HG02642 (cell line): ENCODE results near the gene ARHGEF39.
"Not testable (repeated sequence)": the region's sequence is repeated elsewhere in the genome, so short reads cannot be mapped to it uniquely, and the experiment has no call there.

Experiments used
- ATAC-seq: cut with Tn5 transposase; IDR thresholded peaks from one replicate; pipeline ENCODE4 v1.9.1; 2021; ENCODE audit warnings: mild to moderate bottlenecking; ENCODE audit not compliant: unreplicated experiment, poor library complexity

Gene ARHGEF39

DNA sequence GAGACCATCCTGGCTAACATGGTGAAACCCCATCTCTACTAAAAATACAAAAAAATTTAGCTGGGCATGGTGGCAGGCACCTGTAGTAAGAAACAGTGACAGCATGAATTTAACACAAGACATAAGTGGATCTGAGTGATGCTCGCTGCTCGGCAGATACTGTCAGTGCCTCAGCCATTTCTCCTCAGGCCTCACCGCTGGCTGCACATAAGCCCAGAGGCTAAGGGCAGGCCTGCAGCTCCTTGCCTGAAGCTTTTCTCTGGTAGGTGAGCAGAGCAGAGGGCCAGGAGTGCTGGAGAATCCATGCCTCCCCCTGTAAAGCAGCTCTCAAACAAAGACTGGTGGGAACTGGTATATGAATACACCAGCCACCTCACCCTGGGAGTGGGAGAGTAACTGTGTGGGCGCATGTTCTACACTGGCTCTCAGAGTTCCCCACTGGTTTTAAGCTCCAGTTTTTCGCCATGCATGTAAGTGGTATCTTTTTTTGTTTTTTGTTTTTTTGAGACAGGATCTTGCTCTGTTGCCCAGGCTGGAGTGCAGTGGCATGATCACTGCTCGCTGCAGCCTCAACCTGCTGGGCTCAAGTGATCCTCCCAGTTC lies 36.5 kb downstream of the ARHGEF39 start:
- ATAC-seq: no peak

- no peak for ATAC-seq
Measured at GRCh38 chr9:35627575-35627974, 37.4 kb downstream of the ARHGEF39 start.

DNA sequence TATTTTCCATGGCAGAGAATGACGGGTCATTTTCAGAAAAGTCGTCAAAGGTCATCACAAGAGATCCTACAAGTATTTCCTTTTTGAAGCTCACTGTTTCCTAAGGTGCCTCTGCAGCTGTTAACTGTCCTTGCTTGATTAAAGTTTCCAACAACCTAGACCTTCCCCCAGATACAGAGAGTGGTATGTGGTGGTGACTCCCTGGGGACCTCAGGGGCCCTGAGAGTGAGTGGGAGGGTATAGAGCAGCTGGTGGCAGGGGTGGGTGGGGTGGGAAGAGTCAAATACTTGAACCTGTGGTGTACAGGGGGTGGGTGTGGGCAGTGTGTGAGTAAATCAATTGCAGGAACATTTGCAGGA lies 45.2 kb downstream of the ARHGEF39 start:
- ATAC-seq: peak; percentile 61

GRCh38 chr9:35618854-35619799 lies 45.9 kb downstream of the ARHGEF39 start:
- peak; percentile 44 for ATAC-seq

GRCh38 chr9:35618325-35618727 lies 46.7 kb downstream of the ARHGEF39 start, which contains the start of gene CD72:
Gene CD72, minus strand, starts transcription at chr9:35618413. Its CDS starts 110 bp downstream, at chr9:35618303.
- no peak for ATAC-seq

DNA sequence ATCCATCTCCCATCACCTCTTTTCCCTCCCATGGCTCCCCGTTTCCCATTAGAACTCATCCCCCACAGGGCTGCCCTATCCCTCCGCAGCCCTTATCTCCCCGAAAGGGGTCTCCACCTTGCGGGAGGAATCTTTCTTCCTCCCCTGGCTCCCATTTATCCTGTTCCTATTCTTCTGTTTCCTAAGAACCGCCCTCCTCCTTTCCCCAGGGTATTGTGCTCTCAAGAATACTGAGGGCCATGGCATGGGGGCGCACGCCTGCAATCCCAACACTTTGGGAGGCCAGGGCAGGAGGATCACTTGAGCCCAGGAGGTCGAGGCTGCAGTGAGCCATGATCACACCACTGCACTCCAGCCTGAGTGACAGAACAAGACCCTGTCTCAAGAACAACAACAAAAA lies 47.4 kb downstream of the ARHGEF39 start:
- ATAC-seq: no peak

DNA sequence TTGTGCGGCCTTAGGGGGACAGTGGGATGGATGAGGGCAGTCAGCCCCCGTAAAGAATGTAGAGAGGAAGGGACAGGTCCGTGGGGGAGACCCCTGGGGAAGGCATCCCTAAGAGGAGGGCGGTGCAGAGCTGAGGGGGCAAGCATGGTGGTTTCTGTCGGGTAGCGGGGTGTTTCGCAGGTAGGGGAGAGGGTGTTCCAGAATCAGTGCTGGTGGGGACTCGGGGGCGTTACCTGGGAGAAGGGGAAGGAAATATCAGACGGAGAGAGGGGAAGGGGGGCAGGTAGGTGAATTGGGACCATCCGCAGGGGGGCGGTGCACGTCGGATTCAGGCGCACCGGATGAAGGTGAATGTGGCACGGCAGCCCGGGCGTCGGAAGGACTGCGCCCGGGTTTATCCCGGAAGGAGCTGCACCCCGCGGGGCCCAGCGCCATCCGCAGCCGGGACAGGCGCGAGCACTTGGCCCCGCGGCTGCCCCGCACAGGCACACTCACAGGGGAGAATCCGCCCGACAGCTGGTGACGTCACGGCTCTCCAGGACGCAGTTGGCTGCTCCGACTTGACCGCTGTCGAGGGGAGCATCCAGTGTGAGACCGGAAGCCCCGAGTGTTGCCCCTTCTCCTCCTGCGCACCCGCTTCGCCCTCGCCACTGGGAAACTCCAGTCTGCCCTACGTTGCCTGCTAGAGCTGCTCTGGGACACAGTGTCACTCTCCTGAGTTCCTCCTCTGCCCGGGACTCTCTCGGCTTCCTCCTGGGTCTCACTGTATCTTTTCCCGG lies 48.1 kb downstream of the ARHGEF39 start:
- peak; percentile 37 for ATAC-seq

DNA sequence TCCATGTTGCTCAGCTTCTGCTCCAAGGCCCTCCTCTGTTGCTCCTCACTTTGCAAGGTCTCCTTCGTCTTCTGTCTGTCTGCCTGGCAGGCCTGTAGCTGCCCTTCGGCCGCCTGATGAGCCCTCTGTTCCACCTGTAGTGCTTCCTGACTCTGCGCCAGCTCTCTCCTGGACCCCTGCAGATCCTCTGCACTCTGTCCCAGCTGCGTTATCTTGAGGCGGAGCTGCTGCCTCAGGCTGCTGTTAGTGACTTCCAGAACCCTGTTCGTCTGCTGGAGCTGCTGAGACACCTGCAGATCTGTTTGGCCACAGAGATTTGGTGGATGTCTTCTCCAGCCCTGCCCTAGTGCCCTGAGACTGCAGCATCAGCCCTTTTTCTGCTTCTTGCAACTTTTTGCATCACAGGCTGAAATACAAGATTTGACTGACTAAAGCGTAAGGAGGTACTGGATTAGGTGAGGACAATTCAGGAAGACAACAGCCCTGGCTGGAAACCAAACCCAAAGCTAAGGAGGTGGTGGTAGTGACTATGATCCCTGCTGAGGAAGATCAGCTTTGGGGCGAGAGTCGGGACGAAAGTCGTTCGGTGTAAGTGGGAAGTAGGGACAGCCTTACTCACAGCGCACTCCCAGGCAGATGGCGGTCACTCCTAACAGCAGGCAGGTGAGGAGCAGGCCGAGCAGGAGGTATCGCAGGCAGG lies 48.9 kb downstream of the ARHGEF39 start:
- ATAC-seq: no peak

GRCh38 chr9:35612843-35613242 lies 52.2 kb downstream of the ARHGEF39 start:
- ATAC-seq: no peak

DNA sequence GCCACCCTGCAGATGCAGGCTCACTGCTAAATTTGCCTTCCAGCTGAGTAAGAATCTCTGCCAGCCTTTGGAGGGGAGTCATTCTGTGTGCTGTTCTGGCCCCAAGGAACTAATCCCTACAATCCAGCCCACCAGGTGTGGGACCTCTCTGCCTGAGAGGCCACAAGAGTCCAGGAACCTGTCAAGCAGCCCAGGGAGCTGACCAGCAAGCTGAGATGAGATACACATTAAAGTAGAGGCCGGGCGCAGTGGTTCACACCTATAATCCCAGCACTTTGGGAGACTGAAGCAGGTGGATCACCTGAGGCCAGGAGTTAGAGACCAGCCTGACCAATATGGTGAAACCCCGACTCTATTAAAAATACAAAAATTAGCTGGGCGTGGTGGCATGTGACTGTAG lies 52.9 kb downstream of the ARHGEF39 start:
- not testable (repeated sequence) for ATAC-seq

DNA sequence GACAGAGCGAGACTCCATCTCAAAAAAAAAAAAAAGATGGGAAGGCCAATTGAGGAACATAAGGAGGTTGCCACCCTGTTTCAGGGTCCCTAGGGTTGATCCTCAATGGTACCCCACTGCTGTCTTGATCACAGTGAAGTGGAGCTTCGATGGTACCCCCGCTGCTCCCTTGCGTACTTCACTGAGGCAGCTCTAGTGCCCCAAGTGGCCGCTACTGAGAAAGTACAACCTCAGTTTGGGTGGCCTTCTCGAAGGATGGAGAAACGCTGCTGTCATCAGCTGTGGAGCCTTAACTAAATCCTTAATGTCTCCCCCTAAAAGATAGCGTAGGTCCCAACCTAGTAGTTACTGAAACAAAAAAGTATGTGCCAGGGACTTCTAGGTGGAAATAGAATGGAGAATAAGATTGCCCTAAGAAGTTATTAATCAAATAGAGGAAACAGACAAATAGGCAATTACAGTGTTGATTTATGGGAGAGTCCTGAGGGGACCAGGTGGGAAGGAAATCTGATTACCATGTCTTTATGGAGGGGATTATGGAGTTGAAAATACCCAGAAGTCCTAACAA lies 53.7 kb downstream of the ARHGEF39 start:
- peak; percentile 52 for ATAC-seq

DNA sequence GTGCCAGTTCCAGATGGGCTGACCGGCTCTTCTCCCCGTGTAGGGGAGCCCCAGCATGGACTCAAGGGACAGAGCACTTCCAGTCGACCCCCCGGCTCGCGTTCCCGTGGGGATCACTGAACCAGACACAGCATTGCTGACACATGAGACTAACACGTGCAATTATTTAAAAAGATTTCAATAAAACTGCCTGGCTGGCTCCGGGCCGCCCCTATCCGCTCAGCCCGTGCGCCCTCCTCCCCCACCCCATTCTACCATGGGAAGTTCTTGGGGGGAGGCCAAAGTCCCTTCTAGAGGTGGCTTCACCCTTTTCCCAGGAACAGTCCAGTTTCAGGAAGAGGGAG lies 55.2 kb downstream of the ARHGEF39 start:
- ATAC-seq: no peak
